GM12864 (cell line): ENCODE data around the gene DHPS.

Experiments
- DNase-seq: peaks from one replicate; pipeline ENCODE4 v3.0.0-alpha.2; 2011; ENCODE audit warnings: low read depth
- H3K4me3 ChIP-seq: 2 replicates; pipeline ENCODE4 v1.5.1; 2011; ENCODE audit warnings: mild to moderate bottlenecking, low read depth, low read length, control low read depth
- CTCF ChIP-seq: IDR thresholded peaks from 2 replicates; pipeline ENCODE4 v1.5.1; 2011; ENCODE audit warnings: low read depth, mild to moderate bottlenecking, moderate library complexity, low read length, control low read depth, inconsistent platforms; ENCODE audit errors: missing control alignments

DHPS gene

GRCh38 chr19:12628040-12629022 lies 53.3 kb downstream of the DHPS start:
- TF ChIP-seq CTCF: no peak
- no peak overlapping the region for H3K4me3 ChIP-seq
- no peak for DNase-seq

- no peak overlapping the region for H3K4me3 ChIP-seq
- no peak for TF ChIP-seq CTCF
These were observed 54.7 kb downstream of the DHPS start for GRCh38 chr19:12626958-12627357.

More at GRCh38 chr19:12626958-12627357, 54.7 kb downstream of the DHPS start:
- DNase-seq: no peak
